Natural killer cell treated with Interleukin-12 subunit alpha and Interleukin-12 subunit beta and Interleukin-15 and Interleukin-18, amount 100 ng/mL, for 72 hours (primary cell): ENCODE results near the gene FNBP1L. TPM values are rescaled to one million over a fixed set of nuclear protein-coding genes. Genes with fewer than 3 reads are reported as not detected.

Experiments used
- ATAC-seq, 2 donors: fragments of 150-1000 bp; cut with Tn5 transposase in 1 of 2; sonication (Bioruptor Pico), chemical (Tn5 transposase) in 1 of 2; 2 replicates each; pipeline ENCODE4 v1.10.0; 2021
- DNase-seq: peaks from one replicate; pipeline ENCODE4 v3.0.0; 2022; ENCODE audit warnings: low spot score
- H3K27ac Mint-ChIP-seq, 2 donors: 1 replicate in 1 of 2; 2 replicates in 1 of 2; pipeline ENCODE4 v1.8.0; 2022; ENCODE audit warnings: mixed read lengths in 2 of 2, mild to moderate bottlenecking in 1 of 2, moderate library complexity in 1 of 2
- H3K27me3 Mint-ChIP-seq, 2 donors: 1 replicate in 1 of 2; 2 replicates in 1 of 2; pipeline ENCODE4 v1.8.0; 2022; ENCODE audit warnings: mixed read lengths in 2 of 2
- H3K36me3 Mint-ChIP-seq: one replicate; pipeline ENCODE4 v1.8.0; 2022; ENCODE audit warnings: mixed read lengths
- H3K4me1 Mint-ChIP-seq, 2 donors: 1 replicate in 1 of 2; 2 replicates in 1 of 2; pipeline ENCODE4 v1.8.0; 2022; ENCODE audit warnings: low read depth in 2 of 2, mixed read lengths in 2 of 2, mild to moderate bottlenecking in 1 of 2
- H3K4me3 Mint-ChIP-seq: one replicate; pipeline ENCODE4 v1.8.0; 2022; ENCODE audit warnings: mixed read lengths
- H3K9me3 Mint-ChIP-seq: 2 replicates; pipeline ENCODE4 v1.8.0; 2022; ENCODE audit warnings: mixed read lengths
- total RNA-seq, 2 donors: library from RNA; stranded (reverse); gene quantifications; one replicate each; pipeline ENCODE4 v1.2.3, GENCODE V29; 2022

The FNBP1L gene
- total RNA-seq, 2 donors from 2014 or later, result 0.24 to 0.31 TPM

- Mint-ChIP-seq H3K36me3 (no peaks in the 10 kb centered on the region), H3K9me3 (no peaks in the 10 kb centered on the region), H3K4me3 (no peak overlapping the region)
Observed at GRCh38 chr1:93435443-93435842, 12.5 kb upstream of the FNBP1L start.

GRCh38 chr1:93436496-93436895 is 11.4 kb upstream of the FNBP1L start:
- H3K27ac Mint-ChIP-seq, result no peak overlapping the region
- no peaks in the 10 kb centered on the region for H3K36me3 Mint-ChIP-seq
- no peak for ATAC-seq
- DNase-seq, result no peak
- H3K4me3 Mint-ChIP-seq, result no peak overlapping the region
- no peaks in the 10 kb centered on the region for H3K4me1 Mint-ChIP-seq
- no peaks in the 10 kb centered on the region for H3K9me3 Mint-ChIP-seq
- peaks cover 7 to 18% of the 10 kb centered on the region in 2 donors for H3K27me3 Mint-ChIP-seq

More at GRCh38 chr1:93435443-93435842, 12.5 kb upstream of the FNBP1L start:
- Mint-ChIP-seq H3K27ac (no peak overlapping the region), H3K27me3 (peaks cover 6 to 21% of the 10 kb centered on the region in 2 donors), H3K4me1 (no peaks in the 10 kb centered on the region)
- DNase-seq (no peak), ATAC-seq (no peak)

GRCh38 chr1:93437976-93438605 is 9.8 kb upstream of the FNBP1L start:
- no peak overlapping the region for H3K27ac Mint-ChIP-seq
- no peaks in the 10 kb centered on the region for H3K4me1 Mint-ChIP-seq
- no peak for DNase-seq
- H3K36me3 Mint-ChIP-seq, result no peaks in the 10 kb centered on the region
- ATAC-seq, result no peak
- H3K9me3 Mint-ChIP-seq, result no peaks in the 10 kb centered on the region
- H3K27me3 Mint-ChIP-seq, result peaks cover 8% of the 10 kb centered on the region in 2 donors
- H3K4me3 Mint-ChIP-seq, result no peak overlapping the region

GRCh38 chr1:93438716-93439115 is 9.2 kb upstream of the FNBP1L start:
- DNase-seq, result no peak
- Mint-ChIP-seq H3K4me3 (no peak overlapping the region), H3K9me3 (no peaks in the 10 kb centered on the region), H3K4me1 (no peaks in the 10 kb centered on the region), H3K27me3 (peaks cover 11 to 12% of the 10 kb centered on the region in 2 donors), H3K36me3 (no peaks in the 10 kb centered on the region), H3K27ac (no peak overlapping the region)
- ATAC-seq, result no peak

DNA sequence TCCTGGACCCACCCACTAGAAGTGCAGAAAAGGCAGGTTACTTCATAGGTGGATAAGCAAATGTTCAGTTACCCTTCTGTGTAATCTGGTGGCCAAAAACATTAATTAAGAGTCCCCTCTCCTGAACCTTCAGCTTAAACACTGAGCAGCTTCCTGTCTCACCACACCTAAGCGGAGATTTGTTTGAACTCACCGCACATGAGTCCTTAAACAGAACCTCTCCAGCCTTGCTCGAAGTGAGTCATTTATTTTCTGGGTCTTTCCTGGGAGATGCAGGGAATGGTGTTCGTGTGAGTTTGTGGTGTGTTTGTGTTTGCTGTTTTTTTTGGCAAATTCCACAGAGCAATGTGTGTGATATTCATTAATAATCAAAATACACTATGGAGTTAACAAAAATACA is 7.6 kb upstream of the FNBP1L start:
- H3K4me1 Mint-ChIP-seq, result no peaks in the 10 kb centered on the region
- ATAC-seq (no peak), DNase-seq (no peak)
- no peak overlapping the region for H3K4me3 Mint-ChIP-seq
- no peaks in the 10 kb centered on the region for H3K36me3 Mint-ChIP-seq
- H3K27me3 Mint-ChIP-seq, result peaks cover 11 to 13% of the 10 kb centered on the region in 2 donors
- no peak overlapping the region for H3K27ac Mint-ChIP-seq
- no peaks in the 10 kb centered on the region for H3K9me3 Mint-ChIP-seq

DNA sequence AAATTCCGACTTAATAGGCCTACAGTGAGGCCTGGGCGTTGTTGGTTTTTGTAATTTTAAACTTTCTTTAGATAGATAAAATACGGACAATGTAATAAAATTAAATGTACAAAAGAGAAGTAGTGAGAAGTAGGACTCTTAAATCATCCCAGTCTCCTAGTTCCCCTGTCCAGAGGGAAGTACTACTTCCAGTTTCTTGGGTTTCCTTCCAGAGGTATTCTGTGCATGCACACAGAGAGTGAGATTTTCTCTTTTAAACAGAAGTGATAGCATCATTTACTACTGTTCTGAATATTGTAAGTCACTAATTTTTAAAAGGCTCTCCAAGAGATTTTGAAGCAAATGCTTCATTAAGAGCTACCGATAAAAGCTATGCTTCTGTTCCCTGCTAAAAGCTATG is 7.2 kb upstream of the FNBP1L start:
- Mint-ChIP-seq H3K36me3 (no peaks in the 10 kb centered on the region), H3K9me3 (no peaks in the 10 kb centered on the region), H3K4me1 (no peaks in the 10 kb centered on the region), H3K4me3 (no peak overlapping the region), H3K27me3 (peaks cover 11 to 13% of the 10 kb centered on the region in 2 donors), H3K27ac (no peak overlapping the region)
- ATAC-seq (no peak), DNase-seq (no peak)

DNA sequence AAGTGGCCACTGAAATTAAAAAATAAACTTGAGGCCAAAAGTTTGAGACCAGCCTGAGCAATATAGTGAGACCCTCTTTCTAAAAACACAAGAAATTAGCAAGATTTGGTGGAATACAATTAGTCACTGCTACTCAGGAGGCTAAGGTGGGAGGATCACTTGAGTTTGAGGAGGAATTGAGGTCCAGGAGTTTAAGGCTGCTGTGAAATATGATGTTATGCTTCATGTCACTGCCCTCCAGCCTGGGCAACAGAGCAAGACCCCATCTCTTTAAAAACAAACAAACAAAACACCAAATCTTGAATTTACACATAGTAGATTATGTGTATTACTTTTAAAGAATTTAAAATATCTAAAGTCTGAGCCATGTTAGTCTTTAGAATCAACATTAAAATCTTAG is 6.3 kb upstream of the FNBP1L start:
- Mint-ChIP-seq H3K4me3 (no peak overlapping the region), H3K27me3 (peaks cover 14 to 19% of the 10 kb centered on the region in 2 donors), H3K9me3 (no peaks in the 10 kb centered on the region), H3K27ac (no peak overlapping the region), H3K4me1 (peaks cover 0 to under 1% of the 10 kb centered on the region in 2 donors), H3K36me3 (no peaks in the 10 kb centered on the region)
- no peak for DNase-seq
- no peak for ATAC-seq

DNA sequence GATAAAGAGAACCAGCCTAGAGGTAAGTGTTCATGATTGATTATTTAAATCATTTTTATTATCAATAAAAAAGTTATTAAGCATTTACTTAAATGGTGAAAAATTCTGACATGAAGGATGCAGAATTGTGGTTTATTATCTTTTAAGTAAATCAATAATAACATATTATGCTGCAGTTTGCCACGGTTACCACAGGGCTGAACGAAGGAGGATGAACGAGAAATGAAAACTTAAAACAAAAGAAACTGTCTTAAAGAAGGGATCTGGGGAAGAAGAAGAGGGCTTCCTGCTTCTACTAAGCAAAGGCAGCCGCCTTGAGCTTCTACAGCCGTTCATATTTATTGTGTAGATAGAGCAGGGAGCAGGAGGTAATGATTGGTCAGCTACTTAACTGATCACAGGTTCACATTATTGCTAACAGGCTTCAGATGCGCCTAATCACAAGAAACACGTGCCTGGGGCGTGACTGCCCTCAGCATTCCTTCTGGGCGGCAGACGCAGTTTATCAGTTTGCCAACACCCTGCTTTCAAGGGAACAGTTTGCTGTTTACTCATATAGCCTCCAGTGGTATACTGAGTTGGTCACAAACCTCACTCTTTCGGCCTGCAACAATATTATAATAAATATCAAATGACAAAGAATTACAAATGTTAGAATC is 5.8 kb upstream of the FNBP1L start:
- H3K9me3 Mint-ChIP-seq, result no peaks in the 10 kb centered on the region
- no peak overlapping the region for H3K4me3 Mint-ChIP-seq
- ATAC-seq, result no peak
- peaks cover 20 to 24% of the 10 kb centered on the region in 2 donors for H3K27me3 Mint-ChIP-seq
- peaks cover 2 to 6% of the 10 kb centered on the region in 2 donors for H3K4me1 Mint-ChIP-seq
- no peak overlapping the region for H3K27ac Mint-ChIP-seq
- no peak for DNase-seq
- no peaks in the 10 kb centered on the region for H3K36me3 Mint-ChIP-seq

DNA sequence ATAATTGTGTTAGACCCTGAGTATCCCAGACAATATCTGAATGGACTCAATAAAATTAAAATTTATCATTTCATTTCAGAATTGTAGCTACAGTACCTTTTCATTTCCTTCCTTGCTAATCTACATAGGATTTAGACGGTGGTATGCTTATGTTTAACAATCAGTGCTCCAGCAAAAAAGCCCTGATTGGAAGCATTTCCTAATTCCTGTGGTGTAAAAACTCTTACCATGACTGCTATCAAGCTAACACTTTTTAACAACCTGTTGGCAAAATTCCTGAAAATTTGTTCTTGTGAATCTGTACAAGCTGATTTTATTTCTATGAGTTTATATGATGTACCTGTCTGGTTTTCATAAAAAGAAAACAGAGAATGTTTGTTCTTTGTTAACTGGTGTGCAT is 5.2 kb upstream of the FNBP1L start:
- DNase-seq (no peak), ATAC-seq (no peak)
- H3K9me3 Mint-ChIP-seq, result no peaks in the 10 kb centered on the region
- peaks cover 25 to 30% of the 10 kb centered on the region in 2 donors for H3K27me3 Mint-ChIP-seq
- H3K4me1 Mint-ChIP-seq, result peaks cover 8 to 12% of the 10 kb centered on the region in 2 donors
- no peaks in the 10 kb centered on the region for H3K36me3 Mint-ChIP-seq
- no peak overlapping the region for H3K4me3 Mint-ChIP-seq
- no peak overlapping the region for H3K27ac Mint-ChIP-seq

DNA sequence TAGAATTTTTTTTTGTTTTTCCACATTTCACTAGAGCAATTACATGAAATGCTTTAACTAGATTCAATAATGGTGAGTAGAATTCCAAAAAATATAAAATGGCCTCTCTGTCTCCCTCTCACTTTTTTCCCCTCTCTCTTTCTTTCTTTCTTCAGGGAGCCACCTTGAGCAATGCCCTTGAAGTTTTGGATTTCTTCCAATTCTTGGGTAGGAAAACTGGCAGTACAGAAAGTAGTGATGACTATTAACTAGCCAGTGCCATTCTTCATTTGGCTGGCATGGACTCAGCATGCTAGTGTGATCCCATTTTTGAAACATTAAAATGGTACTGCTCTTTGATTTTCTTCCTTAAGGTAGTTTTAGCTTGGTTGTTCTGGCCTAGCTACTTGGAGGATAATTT is 4.5 kb upstream of the FNBP1L start:
- DNase-seq (no peak), ATAC-seq (no peak)
- H3K27me3 Mint-ChIP-seq, result peaks cover 25 to 31% of the 10 kb centered on the region in 2 donors
- H3K4me1 Mint-ChIP-seq, result peaks cover 9 to 12% of the 10 kb centered on the region in 2 donors
- no peaks in the 10 kb centered on the region for H3K9me3 Mint-ChIP-seq
- H3K4me3 Mint-ChIP-seq, result no peak overlapping the region
- H3K36me3 Mint-ChIP-seq, result no peaks in the 10 kb centered on the region
- no peak overlapping the region for H3K27ac Mint-ChIP-seq

DNA sequence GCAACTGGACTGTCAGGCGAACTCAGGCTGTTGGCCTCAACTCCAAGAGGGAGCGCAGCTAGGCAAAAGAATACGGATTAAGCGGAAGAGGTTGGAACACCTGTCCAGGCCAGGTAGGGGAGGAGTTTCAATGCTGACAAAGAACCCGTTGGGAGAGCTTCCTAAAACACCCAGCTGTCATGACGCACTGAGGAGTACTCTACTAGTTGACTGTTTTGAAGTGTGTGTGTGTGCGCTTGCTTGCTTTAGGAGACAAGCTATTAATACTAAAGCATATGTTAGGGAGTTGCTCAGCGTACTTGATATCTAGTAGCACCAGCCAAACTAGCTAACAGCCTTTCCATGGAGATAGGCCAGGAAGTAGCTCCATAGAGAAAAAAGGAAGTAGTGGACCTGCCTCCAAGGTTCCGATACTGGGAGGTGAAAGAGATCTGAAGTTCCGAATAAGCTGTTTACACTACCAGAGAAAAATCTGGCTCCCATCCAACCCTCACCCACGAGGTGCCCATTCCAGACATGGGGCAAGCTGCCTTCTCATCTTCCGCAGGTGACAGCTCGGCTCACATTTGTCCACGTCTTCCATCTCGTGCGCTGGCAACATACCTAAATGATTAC is 974 bp upstream of the FNBP1L start:
- ATAC-seq (no peak), DNase-seq (no peak)
- peak overlapping the region; percentile 83 for H3K4me3 Mint-ChIP-seq
- H3K27ac Mint-ChIP-seq, result no peak overlapping the region
- H3K36me3 Mint-ChIP-seq, result no peaks in the 10 kb centered on the region
- H3K9me3 Mint-ChIP-seq, result no peaks in the 10 kb centered on the region
- peaks cover 33 to 48% of the 10 kb centered on the region in 2 donors for H3K27me3 Mint-ChIP-seq
- peaks cover 18 to 20% of the 10 kb centered on the region in 2 donors for H3K4me1 Mint-ChIP-seq

DNA sequence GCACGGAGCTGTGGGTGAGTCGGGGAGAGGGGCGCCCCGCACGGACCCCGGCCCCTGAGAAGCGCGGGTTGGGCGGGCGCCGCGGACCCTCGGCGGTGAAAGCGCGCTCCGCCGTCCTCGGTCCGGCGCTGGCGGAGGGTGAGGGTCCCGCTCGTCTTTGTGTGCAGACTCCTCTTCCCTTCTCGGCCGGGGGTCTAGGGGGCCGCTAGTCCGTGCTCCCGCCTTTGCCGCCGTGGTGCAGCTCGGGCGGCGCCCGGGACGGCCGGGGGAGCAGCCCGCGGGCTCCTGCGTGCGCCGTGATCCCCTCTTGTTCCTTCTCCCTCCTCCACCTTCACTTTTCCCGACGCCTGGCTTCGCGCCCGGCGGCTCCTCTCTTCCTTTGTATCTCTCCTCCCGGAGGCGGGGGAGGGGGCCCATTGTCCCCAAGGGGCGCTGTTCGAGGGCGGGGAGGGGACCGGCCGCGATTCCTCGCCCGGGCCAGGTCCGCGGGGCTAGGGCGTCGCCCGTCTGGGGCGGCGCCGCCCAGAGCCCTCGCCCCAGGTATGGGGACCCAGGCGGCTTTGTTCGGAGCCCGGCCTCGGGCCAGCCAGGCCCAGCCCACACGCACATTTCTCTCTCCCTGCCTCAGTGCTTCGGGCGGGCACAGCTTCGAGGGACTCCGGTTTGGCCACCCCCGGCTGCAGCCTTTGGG is 519 bp downstream of the FNBP1L start:
- H3K4me3 Mint-ChIP-seq, result peak overlapping the region; percentile 81
- no peak for DNase-seq

DNA sequence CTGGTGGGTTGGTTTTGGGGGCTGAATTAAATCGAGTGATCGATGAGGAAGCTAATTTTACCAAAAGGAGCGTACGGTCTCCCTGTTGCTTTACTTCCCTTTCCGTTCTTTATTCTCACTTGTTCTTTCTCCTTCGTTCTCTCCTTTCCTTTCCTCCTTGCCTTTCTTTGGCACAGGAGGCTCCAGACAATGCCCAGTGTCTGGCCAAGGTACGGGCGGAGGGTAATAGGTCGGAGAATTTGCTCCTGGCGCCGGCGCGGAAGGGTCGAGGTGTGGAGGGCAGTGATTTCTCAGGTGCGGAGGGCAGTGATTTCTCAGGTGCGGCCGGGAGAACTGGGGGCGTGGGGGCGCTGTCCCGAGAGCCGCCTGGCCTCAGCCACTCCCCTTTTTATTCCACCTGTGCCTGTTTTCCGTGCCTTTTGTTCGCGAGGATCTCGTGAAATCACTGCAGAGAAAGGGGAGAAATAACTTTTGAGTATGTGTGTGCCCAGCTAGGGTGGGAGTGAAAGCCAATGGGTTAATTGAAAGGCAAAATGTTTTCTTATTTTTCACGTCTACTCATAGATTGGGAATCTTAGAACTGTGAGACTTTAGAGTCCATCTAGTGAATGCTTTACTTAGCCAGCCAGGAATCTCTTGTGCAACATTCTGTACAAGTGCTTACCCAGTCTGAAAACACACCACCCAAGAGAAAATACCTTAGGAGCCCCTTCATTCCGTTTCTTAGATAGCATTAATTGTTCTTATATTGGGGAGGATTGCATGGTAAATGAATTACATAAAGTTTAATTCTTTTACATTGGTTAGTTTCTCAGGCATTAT is 1.3 kb downstream of the FNBP1L start:
- ATAC-seq (no peak), DNase-seq (no peak)
- no peaks in the 10 kb centered on the region for H3K9me3 Mint-ChIP-seq
- H3K36me3 Mint-ChIP-seq, result no peaks in the 10 kb centered on the region
- no peak overlapping the region for H3K27ac Mint-ChIP-seq
- peaks cover 18 to 20% of the 10 kb centered on the region in 2 donors for H3K4me1 Mint-ChIP-seq
- peak overlapping the region; percentile 81 for H3K4me3 Mint-ChIP-seq
- peaks cover 37 to 63% of the 10 kb centered on the region in 2 donors for H3K27me3 Mint-ChIP-seq

More for the DNA sequence above, 519 bp downstream of the FNBP1L start:
- Mint-ChIP-seq H3K36me3 (no peaks in the 10 kb centered on the region), H3K4me1 (peaks cover 18 to 20% of the 10 kb centered on the region in 2 donors), H3K9me3 (no peaks in the 10 kb centered on the region), H3K27me3 (peaks cover 35 to 59% of the 10 kb centered on the region in 2 donors), H3K27ac (no peak overlapping the region)
- ATAC-seq, result peak; percentile 54 to 62
